GM06990 (cell line): Measurements from ENCODE around the gene FHAD1.

Source experiments
- DNase-seq: peaks from one replicate; pipeline ENCODE4 v3.0.0-alpha.2; 2011; ENCODE audit not compliant: insufficient read length; ENCODE audit errors: extremely low read depth
- H3K27me3 ChIP-seq: replicated peaks from 2 replicates; pipeline ENCODE4 v1.6.0; 2011; ENCODE audit warnings: low read length; ENCODE audit not compliant: control insufficient read depth, insufficient read depth
- H3K36me3 ChIP-seq: 2 replicates; pipeline ENCODE4 v1.5.1; 2011; ENCODE audit warnings: low read length; ENCODE audit not compliant: control insufficient read depth, insufficient read depth
- H3K4me3 ChIP-seq: replicated peaks from 2 replicates; pipeline ENCODE4 v1.5.1; 2011; ENCODE audit warnings: low read depth, mild to moderate bottlenecking, control low read depth, low read length
- CTCF ChIP-seq: IDR thresholded peaks from 2 replicates; pipeline ENCODE4 v1.5.1; 2011; ENCODE audit warnings: low read length, control low read depth, mild to moderate bottlenecking, inconsistent platforms; ENCODE audit not compliant: insufficient read depth, poor library complexity, severe bottlenecking

Gene FHAD1

GRCh38 chr1:15254559-15254958 lies 7.5 kb downstream of the FHAD1 start:
- DNase-seq, result no peak
- Histone ChIP-seq H3K4me3 (no peak overlapping the region), H3K36me3 (no peaks in the 10 kb centered on the region), H3K27me3 (0 out of 2 replicates have a peak, but pooled peaks cover 2% of the 10 kb centered on the region)
- no peak for TF ChIP-seq CTCF

GRCh38 chr1:15255582-15256149 lies 8.6 kb downstream of the FHAD1 start:
- no peaks in the 10 kb centered on the region for H3K27me3 ChIP-seq
- no peak overlapping the region for H3K4me3 ChIP-seq
- no peak for TF ChIP-seq CTCF
- H3K36me3 ChIP-seq, result no peaks in the 10 kb centered on the region
- DNase-seq, result no peak

- TF ChIP-seq CTCF, result no peak
Measured at GRCh38 chr1:15256584-15256983, 9.6 kb downstream of the FHAD1 start.

GRCh38 chr1:15257309-15257708 lies 10.3 kb downstream of the FHAD1 start:
- no peak for DNase-seq
- no peak for TF ChIP-seq CTCF
- Histone ChIP-seq H3K36me3 (no peaks in the 10 kb centered on the region), H3K4me3 (no peak overlapping the region), H3K27me3 (no peaks in the 10 kb centered on the region)

More at GRCh38 chr1:15256584-15256983, 9.6 kb downstream of the FHAD1 start:
- no peak for DNase-seq
- Histone ChIP-seq H3K4me3 (no peak overlapping the region), H3K36me3 (no peaks in the 10 kb centered on the region), H3K27me3 (no peaks in the 10 kb centered on the region)

GRCh38 chr1:15258833-15259621 lies 12.0 kb downstream of the FHAD1 start:
- TF ChIP-seq CTCF, result no peak
- Histone ChIP-seq H3K27me3 (no peaks in the 10 kb centered on the region), H3K36me3 (no peaks in the 10 kb centered on the region), H3K4me3 (no peak overlapping the region)
- DNase-seq, result no peak

GRCh38 chr1:15259622-15260007 lies 12.6 kb downstream of the FHAD1 start:
- Histone ChIP-seq H3K36me3 (no peaks in the 10 kb centered on the region), H3K4me3 (no peak overlapping the region), H3K27me3 (no peaks in the 10 kb centered on the region)
- TF ChIP-seq CTCF, result no peak
- DNase-seq, result no peak
